ENCODE data around the gene SLAMF9.
A peak's percentile ranks its signal among the peaks of the same experiment; 100 is the strongest.

The SLAMF9 gene

GRCh38 chr1:159932296-159933285 lies 21.4 kb downstream of the SLAMF9 start:
- DNase-seq, result no peak

GRCh38 chr1:159931795-159932173 lies 22.3 kb downstream of the SLAMF9 start:
- no peak for DNase-seq

- no peak for DNase-seq
These were observed 22.8 kb downstream of the SLAMF9 start for GRCh38 chr1:159931101-159931794.

- no peak for DNase-seq
These were observed 23.4 kb downstream of the SLAMF9 start for GRCh38 chr1:159930634-159931033.

- no peak for DNase-seq
These were observed 23.8 kb downstream of the SLAMF9 start for GRCh38 chr1:159930216-159930615.

- DNase-seq, result no peak
These were observed 24.6 kb downstream of the SLAMF9 start for GRCh38 chr1:159929155-159930051.

DNA sequence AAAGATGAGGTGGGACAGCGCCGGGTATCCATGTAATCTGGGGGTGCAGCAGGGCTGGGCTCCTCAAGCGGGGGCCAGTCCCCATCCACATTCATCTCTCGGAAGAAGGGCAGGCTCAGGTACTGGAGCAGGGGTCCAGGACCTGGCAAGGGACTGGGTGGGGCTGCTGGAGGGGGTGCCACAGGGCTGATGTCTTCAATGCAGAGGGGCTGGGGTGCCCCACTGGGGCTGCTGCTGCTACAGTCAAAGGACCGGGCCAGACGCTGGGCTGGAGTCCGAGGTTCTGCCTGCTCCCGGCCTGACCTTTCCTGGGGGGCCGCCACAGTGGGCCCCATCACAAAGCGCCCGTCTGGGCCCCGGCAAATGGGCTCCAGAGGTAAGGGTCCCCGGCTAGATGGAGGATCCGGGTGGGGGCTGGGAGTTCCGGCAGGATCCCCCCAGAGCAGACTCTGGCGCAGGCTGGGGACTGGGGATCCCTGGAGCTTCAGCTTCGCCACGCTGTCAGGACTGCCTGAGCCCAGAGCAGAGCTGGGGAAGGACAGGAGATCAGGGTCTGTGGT lies 25.5 kb downstream of the SLAMF9 start:
- DNase-seq, result no peak

DNA sequence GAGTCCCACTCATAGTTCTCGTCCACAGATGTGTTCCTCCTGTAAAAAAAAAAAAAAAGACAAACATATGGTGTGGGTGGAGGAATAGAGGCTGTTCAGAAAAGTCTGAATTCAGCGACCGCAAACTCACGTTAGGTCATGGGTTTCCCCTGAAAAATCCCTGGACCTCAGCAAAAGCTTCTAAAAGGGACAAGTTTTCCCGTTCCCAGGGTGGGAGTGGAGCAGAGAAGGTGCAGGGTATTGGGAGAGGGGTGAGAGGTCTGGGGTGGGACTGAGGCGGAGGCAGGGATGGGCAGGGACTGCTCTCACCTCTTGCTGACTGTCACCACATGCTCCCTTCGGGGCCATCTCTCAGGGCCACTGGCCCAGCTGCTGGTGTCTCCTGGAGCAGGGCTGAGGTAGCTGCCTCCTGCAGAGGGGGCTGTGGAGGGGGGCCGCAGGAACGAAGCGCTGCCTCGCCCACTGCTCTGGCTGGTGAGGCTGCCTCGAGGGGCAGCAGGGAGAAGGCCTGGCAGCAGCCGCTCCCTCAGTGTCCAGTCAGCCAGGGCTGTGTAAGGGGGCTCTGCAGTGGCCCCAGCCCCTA lies 26.1 kb downstream of the SLAMF9 start:
- no peak for DNase-seq

DNA sequence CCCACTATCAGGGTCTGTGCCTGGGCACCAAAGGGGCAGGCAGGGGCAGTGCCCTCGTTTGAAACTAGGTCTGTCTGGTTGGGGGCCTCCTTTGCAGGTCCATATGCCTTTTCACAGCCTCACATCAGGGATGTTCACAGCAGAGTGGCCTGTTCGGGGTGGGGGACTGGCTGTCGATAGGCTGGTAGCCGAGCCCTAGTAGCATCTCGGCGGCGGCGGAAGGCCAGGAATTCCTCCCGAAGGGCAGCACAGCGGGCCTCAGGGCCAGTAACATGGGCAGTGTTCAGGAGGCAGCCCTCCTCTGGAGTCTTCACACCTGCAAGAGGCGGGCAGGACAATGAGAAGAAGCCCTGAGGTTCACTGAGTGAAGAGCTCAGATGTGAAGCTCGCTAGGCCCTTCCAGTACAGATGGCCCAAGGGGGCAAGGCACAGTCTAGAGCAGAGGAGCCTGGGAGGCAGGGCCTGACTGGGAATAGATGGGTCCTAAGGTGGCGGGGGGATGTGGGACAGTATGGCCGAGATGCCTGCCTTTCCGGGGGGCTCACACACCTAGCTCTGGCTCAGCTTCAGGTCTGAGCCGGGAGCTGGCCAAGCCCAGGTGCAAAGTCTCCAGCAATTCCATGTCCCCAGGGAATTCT lies 26.7 kb downstream of the SLAMF9 start:
- no peak for DNase-seq

DNA sequence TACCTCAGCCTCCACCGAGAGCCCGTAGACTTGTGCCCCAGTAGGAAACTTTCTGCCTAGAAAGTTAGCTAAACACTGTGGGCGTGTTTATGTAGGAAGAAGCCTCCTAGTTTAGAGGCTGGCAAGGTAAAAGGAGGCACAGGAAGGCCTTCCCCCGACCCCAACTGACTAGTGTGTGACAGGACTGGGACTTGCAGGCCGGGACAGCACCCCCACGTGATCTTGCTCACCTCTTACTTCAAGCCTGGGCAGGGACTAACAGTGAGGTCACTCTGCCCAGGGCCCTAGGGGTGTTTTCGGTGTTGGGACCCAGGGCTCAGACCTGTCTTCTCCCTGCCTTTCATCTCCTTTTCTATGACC lies 28.3 kb downstream of the SLAMF9 start:
- no peak for DNase-seq

GRCh38 chr1:159924791-159925718 lies 29.0 kb downstream of the SLAMF9 start, which contains the start of gene TAGLN2:
Gene TAGLN2 (minus strand): TSS chr1:159925507. CDS start chr1:159920509, 4,998 bp downstream.
- peak; percentile 56 for DNase-seq

- no peak for DNase-seq
These were observed 29.8 kb downstream of the SLAMF9 start for GRCh38 chr1:159924025-159924790.

GRCh38 chr1:159923203-159924024 lies 30.6 kb downstream of the SLAMF9 start:
- DNase-seq, result peak; percentile 72

DNA sequence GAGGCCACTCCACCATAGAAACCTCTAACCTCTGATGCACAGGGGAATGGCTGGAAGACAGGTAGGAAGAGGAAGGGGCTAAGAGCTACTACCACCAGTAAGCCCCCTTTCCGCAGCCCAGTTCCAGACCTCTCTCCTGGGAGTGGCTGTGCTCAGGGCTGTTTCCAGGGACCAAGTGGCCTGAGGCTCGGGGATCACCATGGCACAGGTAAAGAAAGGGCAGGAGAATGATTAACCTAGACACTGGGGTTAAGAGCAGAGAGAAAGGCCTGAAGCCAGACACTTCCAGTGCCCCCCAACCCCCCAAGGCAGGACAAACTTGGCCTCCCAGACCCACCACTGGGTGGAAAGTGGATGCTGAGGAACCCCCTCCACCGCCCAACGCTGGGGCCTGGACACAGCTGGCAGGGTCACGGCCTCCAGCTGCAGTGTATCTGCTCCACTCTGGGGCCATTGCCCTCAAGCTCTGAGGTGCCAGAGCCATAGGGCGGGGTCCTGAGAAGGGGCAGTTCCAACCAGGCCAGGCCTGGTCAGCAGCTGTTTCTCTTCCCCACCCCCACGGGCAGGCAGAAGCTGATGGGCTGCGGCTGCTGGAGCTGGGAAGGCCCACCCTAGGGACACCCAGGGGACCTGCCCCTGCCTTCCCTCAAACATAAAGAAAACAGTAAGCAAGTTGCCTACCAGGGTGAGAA lies 31.4 kb downstream of the SLAMF9 start:
- no peak for DNase-seq

DNA sequence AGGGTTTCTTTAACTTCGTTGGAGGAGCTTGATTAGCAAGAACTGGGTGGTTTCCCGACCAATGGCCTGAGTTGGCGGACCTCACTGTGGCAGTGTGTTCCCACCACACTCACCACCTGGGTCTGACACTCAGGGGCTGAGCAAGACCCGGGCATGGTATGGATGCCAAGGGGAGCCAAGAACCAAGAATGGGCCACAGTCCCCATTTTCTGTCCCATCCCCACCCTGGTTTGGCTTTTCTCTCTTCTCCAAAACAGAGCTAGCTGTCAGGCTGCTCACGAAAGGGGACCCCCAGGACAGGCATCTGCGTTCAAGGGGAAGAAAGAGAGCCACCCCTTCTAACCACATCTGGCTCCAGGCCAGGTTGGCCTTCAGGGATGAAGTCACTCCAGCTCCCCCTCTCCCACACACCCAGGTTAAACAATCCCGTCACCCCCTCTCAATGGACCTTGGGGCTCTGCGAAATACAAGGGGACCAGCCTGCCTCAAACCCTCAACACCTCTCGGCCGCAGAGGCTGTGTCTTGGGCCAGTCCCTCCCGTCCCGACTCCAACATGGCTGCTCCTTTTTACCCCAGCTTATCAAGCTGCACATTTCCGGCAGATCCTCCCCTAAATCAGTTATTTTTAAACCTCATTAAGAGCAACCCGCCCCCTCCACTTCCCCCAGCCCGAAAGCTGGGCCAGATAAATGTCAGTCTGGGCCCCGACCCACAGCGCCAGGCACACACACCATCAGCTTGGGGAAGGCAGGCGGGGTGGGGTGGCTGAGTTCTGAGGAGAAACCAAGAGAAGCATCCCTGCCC lies 32.1 kb downstream of the SLAMF9 start:
- DNase-seq, result no peak

GRCh38 chr1:159921251-159921650 lies 32.8 kb downstream of the SLAMF9 start:
- DNase-seq, result no peak

- DNase-seq, result no peak
These were observed 33.4 kb downstream of the SLAMF9 start for GRCh38 chr1:159920651-159921050.
